Tibial nerve (tissue), 3 donors: Measurements from ENCODE around the gene L3MBTL4.

Experiments used
- POLR2A ChIP-seq, 2 donors: fragments of 450-650 bp; IDR thresholded peaks; one replicate each; pipeline ENCODE4 v1.6.1; 2017; ENCODE audit warnings: antibody characterized with exemption in 2 of 2, mild to moderate bottlenecking in 2 of 2, moderate library complexity in 2 of 2
- TF ChIP-seq, protein P1 (sequence below), 5 experiments: fragments of 200-600 bp in 3 of 5; fragments of 450-650 bp in 2 of 5; sonication (generic) in 3 of 5; IDR thresholded peaks; one replicate each; pipeline ENCODE4 v1.5.1; 2016 to 2019; ENCODE audit warnings: antibody characterized with exemption in 5 of 5, mild to moderate bottlenecking in 3 of 5, moderate library complexity in 2 of 5

DNA sequence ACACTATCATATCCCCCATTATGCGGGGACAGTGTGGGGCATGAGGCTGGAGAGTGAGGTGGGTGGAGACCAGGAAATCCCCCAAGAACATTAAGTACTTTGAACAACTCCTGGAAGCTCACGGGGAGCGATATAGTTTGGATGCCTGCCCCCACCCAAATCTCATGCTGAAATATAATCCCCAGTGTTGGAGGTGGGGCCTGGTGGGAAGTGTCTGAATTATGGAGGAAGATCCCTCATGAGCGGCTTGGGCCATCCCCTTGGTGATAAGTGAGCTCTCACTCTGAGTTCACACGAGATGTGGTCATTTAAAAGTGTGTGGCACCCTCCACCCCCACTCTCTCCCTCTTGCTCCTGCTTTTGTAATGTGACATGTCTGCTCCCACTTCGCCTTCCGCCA lies 422.3 kb downstream of the L3MBTL4 start:
- TF ChIP-seq, protein P1, sequence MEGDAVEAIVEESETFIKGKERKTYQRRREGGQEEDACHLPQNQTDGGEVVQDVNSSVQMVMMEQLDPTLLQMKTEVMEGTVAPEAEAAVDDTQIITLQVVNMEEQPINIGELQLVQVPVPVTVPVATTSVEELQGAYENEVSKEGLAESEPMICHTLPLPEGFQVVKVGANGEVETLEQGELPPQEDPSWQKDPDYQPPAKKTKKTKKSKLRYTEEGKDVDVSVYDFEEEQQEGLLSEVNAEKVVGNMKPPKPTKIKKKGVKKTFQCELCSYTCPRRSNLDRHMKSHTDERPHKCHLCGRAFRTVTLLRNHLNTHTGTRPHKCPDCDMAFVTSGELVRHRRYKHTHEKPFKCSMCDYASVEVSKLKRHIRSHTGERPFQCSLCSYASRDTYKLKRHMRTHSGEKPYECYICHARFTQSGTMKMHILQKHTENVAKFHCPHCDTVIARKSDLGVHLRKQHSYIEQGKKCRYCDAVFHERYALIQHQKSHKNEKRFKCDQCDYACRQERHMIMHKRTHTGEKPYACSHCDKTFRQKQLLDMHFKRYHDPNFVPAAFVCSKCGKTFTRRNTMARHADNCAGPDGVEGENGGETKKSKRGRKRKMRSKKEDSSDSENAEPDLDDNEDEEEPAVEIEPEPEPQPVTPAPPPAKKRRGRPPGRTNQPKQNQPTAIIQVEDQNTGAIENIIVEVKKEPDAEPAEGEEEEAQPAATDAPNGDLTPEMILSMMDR (IDR thresholded peaks at IDR 0.05), result no peak
- TF ChIP-seq POLR2A (IDR thresholded peaks at IDR 0.05), result no peak
